Mesenteric fat pad (tissue), 1 donor: ENCODE results near the gene CGNL1. TPM values are rescaled to one million over a fixed set of nuclear protein-coding genes. Genes with fewer than 3 reads are reported as not detected.

ENCODE experiments used
- DNase-seq: peaks from one replicate; pipeline ENCODE4 v3.0.0-alpha.2; 2020; ENCODE audit warnings: low spot score
- total RNA-seq: library from RNA; stranded (reverse); fragmentation: NEBNext Ultra II Directional; extraction: Animal tissue kit (Norgen Biotek cat#: 25700); gene quantifications from one replicate; pipeline ENCODE4 v1.2.1, GENCODE V29; 2021
- donor health status: DM: yes; HTN: yes; CAD: no.

The CGNL1 gene
- total RNA-seq, 1 donor from 2014 or later = 2.4 TPM

GRCh38 chr15:57495554-57496165 lies 119.4 kb downstream of the CGNL1 start:
- DNase-seq = no peak

- DNase-seq = no peak
These were observed 120.3 kb downstream of the CGNL1 start for GRCh38 chr15:57496594-57496945.

- no peak for DNase-seq
These were observed 120.9 kb downstream of the CGNL1 start for GRCh38 chr15:57496946-57497869.

- no peak for DNase-seq
These were observed 124.0 kb downstream of the CGNL1 start for GRCh38 chr15:57500256-57500655.

GRCh38 chr15:57500979-57501576 lies 124.8 kb downstream of the CGNL1 start:
- DNase-seq = no peak

GRCh38 chr15:57502116-57502515 lies 125.8 kb downstream of the CGNL1 start:
- no peak for DNase-seq

GRCh38 chr15:57503051-57503702 lies 126.9 kb downstream of the CGNL1 start:
- DNase-seq = no peak

- DNase-seq = no peak
These were observed 127.8 kb downstream of the CGNL1 start for GRCh38 chr15:57503911-57504598.

- no peak for DNase-seq
These were observed 128.3 kb downstream of the CGNL1 start for GRCh38 chr15:57504599-57504940.

- DNase-seq = no peak
These were observed 128.9 kb downstream of the CGNL1 start for GRCh38 chr15:57505056-57505715.

GRCh38 chr15:57505949-57506391 lies 129.7 kb downstream of the CGNL1 start:
- no peak for DNase-seq

- DNase-seq = no peak
These were observed 130.1 kb downstream of the CGNL1 start for GRCh38 chr15:57506422-57506821.

GRCh38 chr15:57507111-57507510 lies 130.8 kb downstream of the CGNL1 start:
- no peak for DNase-seq

- no peak for DNase-seq
These were observed 132.8 kb downstream of the CGNL1 start for GRCh38 chr15:57509126-57509525.

- DNase-seq = no peak
These were observed 133.7 kb downstream of the CGNL1 start for GRCh38 chr15:57509965-57510364.

GRCh38 chr15:57510647-57511046 lies 134.3 kb downstream of the CGNL1 start:
- no peak for DNase-seq

GRCh38 chr15:57516327-57517029 lies 140.2 kb downstream of the CGNL1 start:
- DNase-seq = no peak

GRCh38 chr15:57517030-57517671 lies 140.8 kb downstream of the CGNL1 start:
- DNase-seq = no peak

GRCh38 chr15:57518779-57519405 lies 142.6 kb downstream of the CGNL1 start:
- DNase-seq = no peak
